Gastrocnemius medialis (tissue), 4 donors: Measurements from ENCODE around the gene AKAP12.

Experiments used
- CTCF ChIP-seq, 5 experiments: fragments of 450-650 bp in 3 of 5; fragments of 200-600 bp in 2 of 5; sonication (generic) in 2 of 5; IDR thresholded peaks in 4 of 5; conservative IDR thresholded peaks in 1 of 5; 1 replicate in 4 of 5; 2 replicates in 1 of 5; pipeline ENCODE4 v1.5.1; 2016 to 2019; ENCODE audit warnings: antibody characterized with exemption in 5 of 5, mild to moderate bottlenecking in 3 of 5, moderate library complexity in 3 of 5
- POLR2A ChIP-seq, 2 donors: fragments of 450-650 bp; IDR thresholded peaks; one replicate each; pipeline ENCODE4 v1.6.1; 2017; ENCODE audit warnings: antibody characterized with exemption in 2 of 2, mild to moderate bottlenecking in 2 of 2, moderate library complexity in 2 of 2

DNA sequence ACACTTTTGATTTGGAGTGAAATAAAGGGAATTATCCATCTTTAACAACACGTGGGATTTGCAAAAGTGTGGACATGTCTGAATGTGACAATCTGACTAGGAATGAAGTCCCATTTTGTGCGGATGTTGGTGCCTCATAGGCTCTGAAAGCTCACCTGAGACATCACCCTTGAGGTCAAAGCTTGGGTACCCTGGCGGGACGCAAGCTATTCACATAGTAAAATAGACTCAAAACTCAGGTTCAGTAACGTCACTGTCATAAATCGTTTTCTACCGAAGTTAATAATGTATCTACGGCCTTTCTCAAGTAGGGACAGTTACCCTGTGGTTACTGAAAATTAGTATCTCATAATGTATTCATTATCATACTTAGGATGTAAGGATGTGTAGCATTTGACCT is 61.8 kb downstream of the AKAP12 start:
- TF ChIP-seq CTCF (IDR thresholded peaks at IDR 0.05 in 4 of 5, conservative IDR thresholded peaks at IDR 0.05 in 1 of 5) (no peak), POLR2A (IDR thresholded peaks at IDR 0.05) (no peak)
